Mesenchymal stem cell (in vitro differentiated cells and primary cell): ENCODE data around the gene C1QTNF8.

Experiments
- DNase-seq: peaks from one replicate; pipeline ENCODE4 v3.0.0-alpha.2; 2013
- H2AFZ ChIP-seq: one replicate; pipeline ENCODE4 v1.6.1; 2013; ENCODE audit warnings: low read depth, mild to moderate bottlenecking, control low read depth, inconsistent platforms, low read length, moderate library complexity
- H2AK5ac ChIP-seq: 2 replicates; pipeline ENCODE4 v1.6.1; 2013; ENCODE audit warnings: low read length, moderate library complexity, mild to moderate bottlenecking, inconsistent platforms; ENCODE audit not compliant: severe bottlenecking
- H2BK120ac ChIP-seq: one replicate; pipeline ENCODE4 v1.6.1; 2013; ENCODE audit warnings: low read depth, mild to moderate bottlenecking, inconsistent platforms, low read length, moderate library complexity
- H2BK12ac ChIP-seq, 2 experiments: one replicate each; pipeline ENCODE4 v1.6.1; 2013; ENCODE audit warnings: inconsistent platforms in 2 of 2, low read length in 2 of 2, mild to moderate bottlenecking in 2 of 2, moderate library complexity in 2 of 2, control low read depth in 1 of 2
- H2BK15ac ChIP-seq: one replicate; pipeline ENCODE4 v1.6.1; 2013; ENCODE audit warnings: mild to moderate bottlenecking, low read depth, inconsistent platforms; ENCODE audit not compliant: poor library complexity, severe bottlenecking
- H2BK5ac ChIP-seq: 2 replicates; pipeline ENCODE4 v1.6.1; 2013; ENCODE audit warnings: low read depth, mild to moderate bottlenecking, low read length, control low read depth, inconsistent platforms; ENCODE audit not compliant: poor library complexity, severe bottlenecking
- H3K14ac ChIP-seq, 2 experiments: one replicate each; pipeline ENCODE4 v1.6.1; 2013; ENCODE audit warnings: inconsistent platforms in 2 of 2, low read length in 2 of 2, control low read depth in 1 of 2, mild to moderate bottlenecking in 1 of 2, moderate library complexity in 1 of 2
- H3K18ac ChIP-seq, 2 experiments: one replicate each; pipeline ENCODE4 v1.6.1; 2013; ENCODE audit warnings: inconsistent platforms in 2 of 2, low read length in 2 of 2, control low read depth in 1 of 2, low read depth in 1 of 2, mild to moderate bottlenecking in 1 of 2
- H3K23ac ChIP-seq, 2 experiments: one replicate each; pipeline ENCODE4 v1.6.1; 2013; ENCODE audit warnings: inconsistent platforms in 2 of 2, low read length in 2 of 2, mild to moderate bottlenecking in 2 of 2, moderate library complexity in 2 of 2, control low read depth in 1 of 2
- H3K27ac ChIP-seq: 2 replicates; pipeline ENCODE4 v1.5.1; 2013; ENCODE audit warnings: mild to moderate bottlenecking, moderate library complexity, low read length, control low read depth, inconsistent platforms; ENCODE audit not compliant: poor library complexity, severe bottlenecking
- H3K27me3 ChIP-seq, 2 experiments: 2 replicates each; pipeline versions ENCODE4 v1.6.1 to v1.7.0; 2013; ENCODE audit warnings: low read length in 2 of 2, mild to moderate bottlenecking in 2 of 2, moderate library complexity in 2 of 2, control low read depth in 1 of 2, inconsistent platforms in 1 of 2; ENCODE audit not compliant: control insufficient read depth in 1 of 2, insufficient read depth in 1 of 2
- H3K36me3 ChIP-seq, 2 experiments: 2 replicates each; pipeline versions ENCODE4 v1.6.1 to v1.7.0; 2013; ENCODE audit warnings: low read length in 2 of 2, control low read depth in 1 of 2, inconsistent platforms in 1 of 2, low read depth in 1 of 2, mild to moderate bottlenecking in 1 of 2; ENCODE audit not compliant: insufficient read depth in 2 of 2, control insufficient read depth in 1 of 2
- H3K4ac ChIP-seq, 2 experiments: one replicate each; pipeline ENCODE4 v1.6.1; 2013; ENCODE audit warnings: inconsistent platforms in 2 of 2, low read length in 2 of 2, mild to moderate bottlenecking in 2 of 2, moderate library complexity in 2 of 2, control low read depth in 1 of 2, low read depth in 1 of 2
- H3K4me1 ChIP-seq: 2 replicates; pipeline ENCODE4 v1.6.1; 2013; ENCODE audit warnings: low read depth, low read length, control low read depth; ENCODE audit not compliant: control insufficient read depth, insufficient read depth
- H3K4me2 ChIP-seq: 2 replicates; pipeline ENCODE4 v1.6.1; 2013; ENCODE audit warnings: low read length, mild to moderate bottlenecking, inconsistent platforms; ENCODE audit not compliant: poor library complexity, severe bottlenecking
- H3K4me3 ChIP-seq, 2 experiments: 2 replicates each; pipeline versions ENCODE4 v1.5.1 to v1.7.0; 2013; ENCODE audit warnings: low read length in 2 of 2, mild to moderate bottlenecking in 2 of 2, control low read depth in 1 of 2, low read depth in 1 of 2; ENCODE audit not compliant: insufficient read depth in 1 of 2
- H3K79me1 ChIP-seq: replicated peaks from 2 replicates; pipeline ENCODE4 v1.6.1; 2013; ENCODE audit warnings: mild to moderate bottlenecking, control low read depth, low read length, inconsistent platforms; ENCODE audit not compliant: poor library complexity, severe bottlenecking
- H3K9ac ChIP-seq: 2 replicates; pipeline ENCODE4 v1.7.0; 2013; ENCODE audit warnings: mild to moderate bottlenecking, low read length, moderate library complexity
- H3K9me3 ChIP-seq: 2 replicates; pipeline ENCODE4 v1.7.0; 2013; ENCODE audit warnings: mild to moderate bottlenecking, low read length; ENCODE audit not compliant: control insufficient read depth
- H4K8ac ChIP-seq: one replicate; pipeline ENCODE4 v1.6.1; 2013; ENCODE audit warnings: inconsistent platforms, mild to moderate bottlenecking, low read length, moderate library complexity
- H4K91ac ChIP-seq: one replicate; pipeline ENCODE4 v1.6.1; 2013; ENCODE audit warnings: mild to moderate bottlenecking, low read length, inconsistent platforms
- WGBS: methylation state at CpG from one replicate; pipeline ENCODE4 v1.1.7; 2013; ENCODE audit warnings: mixed read lengths; 5-methylcytosine and 5-hydroxymethylcytosine counted together

C1QTNF8 gene

GRCh38 chr16:1126586-1126985, 30.5 kb upstream of the C1QTNF8 start:
- Histone ChIP-seq H3K4me3 (no peak overlapping the region), H3K9ac (no peak overlapping the region), H2BK5ac (no peak overlapping the region), H3K4me2 (no peak overlapping the region), H4K8ac (no peak overlapping the region), H3K4ac (no peak overlapping the region), H3K18ac (no peak overlapping the region), H3K4me1 (no peaks in the 10 kb centered on the region), H3K14ac (no peak overlapping the region), H2BK120ac (no peak overlapping the region), H3K36me3 (peaks cover 0 to 4% of the 10 kb centered on the region in 2 experiments), H2BK12ac (no peak overlapping the region), H3K27ac (no peak overlapping the region), H2BK15ac (no peak overlapping the region), H2AK5ac (no peak overlapping the region), H3K79me1 (no peaks in the 10 kb centered on the region), H3K27me3 (peaks cover 9 to 28% of the 10 kb centered on the region in 2 experiments), H2AFZ (no peak overlapping the region), H4K91ac (no peak overlapping the region), H3K23ac (no peak overlapping the region), H3K9me3 (no peaks in the 10 kb centered on the region)
- WGBS, result 62% methylated on average over 10 of the region's 10 CpGs
- DNase-seq, result no peak

- no peak overlapping the region for H2AK5ac ChIP-seq
- H2BK12ac ChIP-seq, result no peak overlapping the region
- H3K4me3 ChIP-seq, result no peak overlapping the region
- H3K79me1 ChIP-seq, result no peaks in the 10 kb centered on the region
- H3K27me3 ChIP-seq, result peaks cover 9 to 30% of the 10 kb centered on the region in 2 experiments
- no peak overlapping the region for H2AFZ ChIP-seq
- no peak overlapping the region for H3K4me2 ChIP-seq
- no peak overlapping the region for H4K8ac ChIP-seq
- H2BK15ac ChIP-seq, result no peak overlapping the region
- H3K4me1 ChIP-seq, result no peaks in the 10 kb centered on the region
- peaks cover 0 to 4% of the 10 kb centered on the region in 2 experiments for H3K36me3 ChIP-seq
- no peak overlapping the region for H4K91ac ChIP-seq
- H3K23ac ChIP-seq, result no peak overlapping the region
- H3K18ac ChIP-seq, result no peak overlapping the region
- H2BK120ac ChIP-seq, result no peak overlapping the region
- 84% methylated on average over 15 of the region's 17 CpGs for WGBS
- no peak overlapping the region for H2BK5ac ChIP-seq
- DNase-seq, result no peak
- H3K27ac ChIP-seq, result no peak overlapping the region
- H3K9ac ChIP-seq, result no peak overlapping the region
- H3K4ac ChIP-seq, result no peak overlapping the region
- H3K9me3 ChIP-seq, result no peaks in the 10 kb centered on the region
- H3K14ac ChIP-seq, result no peak overlapping the region
These were observed 30.0 kb upstream of the C1QTNF8 start for GRCh38 chr16:1126044-1126443.

- Histone ChIP-seq H3K18ac (no peak overlapping the region), H3K36me3 (peaks cover 0 to 4% of the 10 kb centered on the region in 2 experiments), H3K23ac (no peak overlapping the region), H3K27ac (no peak overlapping the region), H2BK15ac (no peak overlapping the region), H2BK120ac (no peak overlapping the region), H2BK5ac (no peak overlapping the region), H2BK12ac (no peak overlapping the region), H3K9me3 (no peaks in the 10 kb centered on the region), H3K79me1 (no peaks in the 10 kb centered on the region), H2AFZ (no peak overlapping the region), H4K91ac (peak overlapping the region; percentile 32), H3K4me2 (no peak overlapping the region), H4K8ac (no peak overlapping the region), H3K4ac (no peak overlapping the region), H2AK5ac (no peak overlapping the region), H3K4me3 (no peak overlapping the region), H3K9ac (no peak overlapping the region), H3K27me3 (peaks cover 9 to 35% of the 10 kb centered on the region in 2 experiments), H3K4me1 (no peaks in the 10 kb centered on the region), H3K14ac (no peak overlapping the region)
- WGBS, result 80% methylated on average over 18 of the region's 18 CpGs
- no peak for DNase-seq
These were observed 29.4 kb upstream of the C1QTNF8 start for GRCh38 chr16:1125471-1125870.

GRCh38 chr16:1124795-1125194, 28.8 kb upstream of the C1QTNF8 start:
- H3K36me3 ChIP-seq, result peaks cover 0 to 3% of the 10 kb centered on the region in 2 experiments
- no peak overlapping the region for H4K91ac ChIP-seq
- no peak overlapping the region for H2AK5ac ChIP-seq
- H3K27me3 ChIP-seq, result peaks cover 9 to 39% of the 10 kb centered on the region in 2 experiments
- no peak overlapping the region for H3K4me2 ChIP-seq
- no peaks in the 10 kb centered on the region for H3K9me3 ChIP-seq
- no peak overlapping the region for H3K9ac ChIP-seq
- H2BK5ac ChIP-seq, result no peak overlapping the region
- H3K14ac ChIP-seq, result no peak overlapping the region
- H3K4me1 ChIP-seq, result no peaks in the 10 kb centered on the region
- H3K27ac ChIP-seq, result no peak overlapping the region
- DNase-seq, result no peak
- H2AFZ ChIP-seq, result no peak overlapping the region
- no peak overlapping the region for H3K4ac ChIP-seq
- no peak overlapping the region for H3K23ac ChIP-seq
- H2BK15ac ChIP-seq, result no peak overlapping the region
- no peaks in the 10 kb centered on the region for H3K79me1 ChIP-seq
- H4K8ac ChIP-seq, result no peak overlapping the region
- no peak overlapping the region for H3K18ac ChIP-seq
- H3K4me3 ChIP-seq, result no peak overlapping the region
- WGBS, result 86% methylated on average over 11 of the region's 11 CpGs
- no peak overlapping the region for H2BK12ac ChIP-seq
- no peak overlapping the region for H2BK120ac ChIP-seq
